NCI-H446 (cell line): Measurements from ENCODE around the gene CD69.
"Not testable (repeated sequence)": the region's sequence is repeated elsewhere in the genome, so short reads cannot be mapped to it uniquely, and the experiment has no call there.

Experiments used
- DNase-seq, 2 experiments: peaks; one replicate each; lab custom pipeline; 2025; lab: John Stamatoyannopoulos, UW

The CD69 gene

GRCh38 chr12:9750276-9751203 is 10.2 kb downstream of the CD69 start:
- DNase-seq: peak; percentile 16 to 67

DNA sequence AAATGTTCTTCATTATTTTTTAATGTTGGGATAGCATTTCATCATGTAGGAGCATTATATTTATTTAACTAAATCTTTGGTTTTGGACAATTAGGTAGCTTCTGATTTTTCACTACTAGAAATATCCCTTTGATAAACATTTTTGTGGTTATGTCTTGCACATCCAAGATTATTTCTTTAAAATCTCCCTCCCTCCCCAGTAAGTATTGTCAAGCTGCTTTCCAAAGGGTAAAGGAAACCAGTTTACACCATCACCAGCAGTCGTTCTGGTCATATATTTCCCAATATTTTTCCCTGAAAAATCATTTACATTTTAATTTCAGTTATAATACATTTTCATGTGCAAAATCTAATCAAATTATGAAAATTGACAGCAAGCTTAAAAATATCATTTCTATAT is 11.1 kb downstream of the CD69 start:
- no peak for DNase-seq

- no peak for DNase-seq
These were observed 15.5 kb downstream of the CD69 start for GRCh38 chr12:9745199-9745598.

GRCh38 chr12:9742661-9743060 is 18.0 kb downstream of the CD69 start:
- DNase-seq: no peak

DNA sequence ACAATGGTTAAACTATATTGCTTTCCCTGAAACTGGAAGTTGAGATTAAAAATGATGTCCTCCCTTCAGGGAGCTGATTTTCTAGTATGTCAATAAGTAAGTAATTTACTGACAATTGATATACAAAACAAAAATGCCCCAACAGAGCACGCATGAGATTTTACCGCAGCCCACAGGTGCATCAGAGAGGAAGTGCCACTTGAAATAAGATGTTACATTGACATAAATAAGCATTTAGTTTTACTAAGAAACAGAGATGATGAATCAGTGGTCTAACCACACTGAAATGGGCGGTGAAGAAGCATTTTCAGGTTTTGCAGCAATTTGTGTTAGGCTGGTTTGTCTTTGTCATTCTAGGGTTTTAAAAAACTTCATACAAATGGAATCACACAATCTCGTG is 19.0 kb downstream of the CD69 start:
- no peak for DNase-seq

GRCh38 chr12:9740106-9740750 is 20.5 kb downstream of the CD69 start:
- no peak for DNase-seq

- DNase-seq: not testable (repeated sequence)
These were observed 21.1 kb downstream of the CD69 start for GRCh38 chr12:9739404-9740105.

GRCh38 chr12:9738905-9739304 is 21.8 kb downstream of the CD69 start:
- not testable (repeated sequence) for DNase-seq

DNA sequence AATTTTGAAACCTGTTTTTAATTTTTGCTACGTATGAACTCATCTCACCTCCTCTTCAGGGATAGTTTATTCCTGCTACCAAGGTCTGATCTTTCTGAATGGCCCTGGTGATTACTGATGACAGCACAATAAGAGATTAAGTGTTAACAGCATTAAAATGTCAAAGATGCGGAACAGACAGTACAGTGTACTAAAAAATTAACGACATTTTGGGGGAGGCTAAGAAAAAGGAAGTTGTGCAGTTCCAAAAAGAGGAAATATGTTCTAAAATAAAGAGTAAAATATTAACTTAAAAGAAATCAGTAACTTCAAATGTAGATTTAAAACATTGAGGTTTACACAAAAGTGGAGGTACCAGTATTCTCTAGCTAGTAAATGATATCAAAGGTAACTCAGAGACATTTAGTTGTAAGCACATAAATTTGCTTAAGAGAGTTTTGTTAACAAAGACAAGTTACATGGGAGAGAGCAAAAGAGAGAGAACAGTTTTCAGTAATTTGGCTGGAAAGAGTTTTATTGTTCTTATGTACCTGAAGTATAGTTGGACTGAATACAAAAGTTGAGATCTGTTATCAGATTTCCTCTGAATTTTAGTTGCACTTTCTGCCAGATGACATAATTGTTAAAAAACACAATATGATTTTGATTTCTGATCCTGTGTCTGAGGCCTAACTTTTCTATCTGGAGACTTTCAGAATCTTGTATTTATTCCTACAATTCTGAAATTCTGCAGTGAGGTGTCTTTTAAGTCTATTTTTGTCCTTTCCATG is 23.6 kb downstream of the CD69 start:
- DNase-seq: no peak

DNA sequence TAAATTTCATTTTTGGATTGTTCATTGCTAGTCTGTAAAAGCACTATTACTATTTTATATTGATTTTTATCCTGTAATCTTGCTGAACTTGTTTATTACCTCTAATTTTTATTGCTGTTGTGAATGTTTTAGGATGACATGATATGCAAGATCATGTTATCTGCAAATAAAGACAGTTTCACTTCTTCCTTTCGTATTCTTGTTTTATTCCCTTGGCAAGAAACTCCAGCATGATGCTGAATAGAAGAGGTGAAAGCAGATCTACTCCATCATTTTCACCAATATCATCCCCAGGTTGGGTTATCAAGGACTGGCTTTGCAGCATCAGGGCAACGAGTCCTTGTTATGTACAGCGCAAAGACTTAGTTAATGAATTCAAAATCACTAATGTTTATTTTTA is 25.1 kb downstream of the CD69 start:
- no peak for DNase-seq

GRCh38 chr12:9732921-9733461 is 27.7 kb downstream of the CD69 start, which contains the start of gene CLECL1:
Gene CLECL1 (minus strand): TSS chr12:9733097.
- no peak for DNase-seq

DNA sequence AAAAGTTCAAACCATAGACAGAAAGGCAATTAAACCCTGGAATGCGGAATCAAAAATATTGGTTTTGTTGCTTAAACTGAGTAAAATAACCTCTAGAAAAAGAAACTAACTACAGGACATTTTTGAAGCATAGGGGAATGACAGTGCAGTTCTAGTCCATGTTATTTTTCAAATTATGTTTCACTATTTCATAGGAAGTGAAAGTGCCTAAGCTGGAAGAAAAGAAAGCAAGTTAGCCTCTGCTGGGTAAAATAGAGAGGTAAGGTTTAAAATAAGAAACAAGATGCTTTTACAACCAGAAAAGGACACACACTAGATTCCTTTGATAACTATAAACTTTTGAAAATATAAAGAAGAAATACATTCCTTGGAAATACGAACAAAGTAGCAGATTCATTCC is 28.9 kb downstream of the CD69 start:
- DNase-seq: no peak

- DNase-seq: no peak
These were observed 29.3 kb downstream of the CD69 start for GRCh38 chr12:9731393-9731792.

- DNase-seq: no peak
These were observed 30.1 kb downstream of the CD69 start for GRCh38 chr12:9730591-9730990.

GRCh38 chr12:9730011-9730410 is 30.7 kb downstream of the CD69 start:
- no peak for DNase-seq

- DNase-seq: no peak
These were observed 31.6 kb downstream of the CD69 start for GRCh38 chr12:9729082-9729481.

GRCh38 chr12:9727813-9728212 is 32.9 kb downstream of the CD69 start:
- no peak for DNase-seq

GRCh38 chr12:9725213-9725870 is 35.4 kb downstream of the CD69 start:
- no peak for DNase-seq

DNA sequence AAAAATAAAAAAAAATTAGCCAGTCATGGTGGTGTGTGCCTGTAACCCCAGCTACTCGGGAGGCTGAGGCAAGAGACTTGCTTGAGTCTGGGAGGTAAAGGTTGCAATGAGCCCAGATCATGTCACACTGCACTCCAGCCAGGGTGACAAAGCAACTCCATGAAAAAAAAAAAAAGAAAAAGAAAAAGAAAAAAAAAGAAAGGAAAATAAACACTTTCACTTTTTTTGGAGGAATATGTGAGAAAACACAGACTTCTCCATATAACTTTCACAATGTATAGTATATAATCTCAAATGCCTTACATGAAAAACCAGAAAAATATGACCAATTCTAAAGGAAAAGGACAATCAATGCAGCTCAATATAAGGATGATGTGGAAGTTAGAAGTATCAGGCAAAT is 36.7 kb downstream of the CD69 start:
- no peak for DNase-seq

DNA sequence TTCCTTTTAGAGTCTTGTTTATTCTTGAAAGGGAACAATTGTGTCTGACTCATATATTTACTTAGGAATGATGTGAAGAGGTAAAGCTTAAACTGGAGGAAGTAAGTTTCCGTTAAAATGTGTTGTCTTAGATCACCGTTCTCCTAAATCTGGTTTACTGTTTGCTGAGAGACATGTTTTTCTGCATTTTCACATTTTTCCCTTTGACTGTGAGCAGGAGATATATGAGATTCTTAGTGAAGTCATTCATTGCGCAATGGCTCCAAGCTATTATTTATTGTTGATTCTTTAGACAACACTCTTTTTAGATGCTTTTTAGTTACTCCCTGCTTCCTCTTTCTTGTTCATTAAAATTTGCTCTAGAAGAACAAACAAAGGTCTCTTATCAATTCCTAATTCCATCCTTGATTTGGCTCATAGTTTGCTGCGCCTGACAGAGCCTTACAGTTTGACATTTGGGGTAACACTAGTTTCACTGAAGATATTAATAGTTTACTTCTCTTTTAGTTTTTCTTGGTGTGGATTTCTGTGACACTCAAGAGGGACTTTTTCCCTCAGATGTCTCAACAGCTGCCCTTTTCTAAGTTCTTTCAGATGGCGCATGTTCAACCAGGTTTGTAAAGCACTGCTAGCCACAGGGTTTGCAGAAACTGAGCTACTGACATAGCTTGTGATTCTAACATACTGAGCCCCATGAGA is 39.2 kb downstream of the CD69 start:
- DNase-seq: no peak
